LNCaP clone FGC (cell line): Measurements from ENCODE around the gene MS4A10.
A peak's percentile ranks its signal among the peaks of the same experiment; 100 is the strongest.

ENCODE experiments used
- DNase-seq: peaks from one replicate; pipeline ENCODE4 v3.0.0-alpha.2; 2011; ENCODE audit warnings: low read depth
- H3K4me3 ChIP-seq: 2 replicates; pipeline ENCODE4 v1.5.1; 2011; ENCODE audit warnings: mild to moderate bottlenecking, low read depth, low read length, control low read depth
- TF ChIP-seq, protein P1 (sequence below): IDR thresholded peaks from 2 replicates; pipeline ENCODE4 v1.5.1; 2012; ENCODE audit warnings: mild to moderate bottlenecking; ENCODE audit not compliant: control insufficient read depth, insufficient read depth; ENCODE audit errors: extremely low read depth

MS4A10 gene

DNA sequence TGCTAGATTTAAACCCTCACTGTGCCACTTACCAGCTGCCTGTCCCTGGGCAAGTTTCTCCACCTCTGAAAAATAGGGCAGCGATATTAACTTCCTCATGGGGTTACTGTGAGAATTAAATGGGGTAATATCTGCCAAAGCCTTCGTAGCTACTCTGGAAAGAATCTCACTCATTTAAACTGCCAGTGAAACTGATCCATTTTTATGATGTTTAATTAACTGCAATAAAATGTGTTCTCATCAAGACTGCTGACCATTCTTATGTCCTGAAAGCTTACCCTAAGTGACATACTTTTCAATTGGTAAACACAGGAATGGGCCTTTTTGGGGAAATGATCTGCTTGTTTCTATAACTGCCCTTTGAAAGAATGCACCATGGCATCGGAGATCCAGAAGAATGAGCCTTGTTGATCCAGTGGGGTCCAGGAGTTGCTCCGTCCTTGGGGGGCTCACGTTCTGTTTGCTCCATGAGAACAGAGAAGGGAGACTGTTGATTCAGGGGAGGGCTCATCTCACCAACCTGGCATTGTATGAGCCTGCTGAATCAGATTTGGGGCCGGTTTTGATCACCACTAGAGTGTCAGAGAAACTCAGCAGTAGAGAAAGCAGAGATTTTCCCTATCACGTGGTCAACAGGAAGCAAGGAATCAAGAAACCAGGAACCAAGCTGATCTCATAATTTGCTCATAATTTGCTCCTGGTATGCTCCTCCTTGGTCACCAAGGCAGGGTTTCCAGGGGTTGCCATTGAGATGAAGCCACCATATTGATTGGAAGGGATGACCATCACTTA is 49.8 kb downstream of the MS4A10 start:
- TF ChIP-seq, protein P1, sequence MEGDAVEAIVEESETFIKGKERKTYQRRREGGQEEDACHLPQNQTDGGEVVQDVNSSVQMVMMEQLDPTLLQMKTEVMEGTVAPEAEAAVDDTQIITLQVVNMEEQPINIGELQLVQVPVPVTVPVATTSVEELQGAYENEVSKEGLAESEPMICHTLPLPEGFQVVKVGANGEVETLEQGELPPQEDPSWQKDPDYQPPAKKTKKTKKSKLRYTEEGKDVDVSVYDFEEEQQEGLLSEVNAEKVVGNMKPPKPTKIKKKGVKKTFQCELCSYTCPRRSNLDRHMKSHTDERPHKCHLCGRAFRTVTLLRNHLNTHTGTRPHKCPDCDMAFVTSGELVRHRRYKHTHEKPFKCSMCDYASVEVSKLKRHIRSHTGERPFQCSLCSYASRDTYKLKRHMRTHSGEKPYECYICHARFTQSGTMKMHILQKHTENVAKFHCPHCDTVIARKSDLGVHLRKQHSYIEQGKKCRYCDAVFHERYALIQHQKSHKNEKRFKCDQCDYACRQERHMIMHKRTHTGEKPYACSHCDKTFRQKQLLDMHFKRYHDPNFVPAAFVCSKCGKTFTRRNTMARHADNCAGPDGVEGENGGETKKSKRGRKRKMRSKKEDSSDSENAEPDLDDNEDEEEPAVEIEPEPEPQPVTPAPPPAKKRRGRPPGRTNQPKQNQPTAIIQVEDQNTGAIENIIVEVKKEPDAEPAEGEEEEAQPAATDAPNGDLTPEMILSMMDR = no peak
- no peak overlapping the region for H3K4me3 ChIP-seq
- DNase-seq = peak; percentile 92

DNA sequence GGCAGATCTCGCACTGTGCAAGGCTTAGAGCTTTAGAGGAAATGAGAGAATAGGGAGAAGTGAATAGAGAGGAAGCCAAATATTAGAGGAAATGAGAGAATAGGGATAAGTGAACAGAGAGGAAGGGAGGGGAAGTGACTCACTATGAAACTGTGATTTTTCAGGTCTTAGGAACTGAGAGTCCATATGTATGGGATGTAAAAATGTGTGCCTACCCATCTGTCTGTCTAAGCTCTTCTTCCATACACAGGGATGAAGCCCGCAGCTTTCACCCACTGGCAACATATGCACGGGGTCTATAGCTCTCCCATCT is 50.4 kb downstream of the MS4A10 start:
- TF ChIP-seq, protein P1 = no peak
- no peak for DNase-seq
- no peak overlapping the region for H3K4me3 ChIP-seq

GRCh38 chr11:60836866-60837515 is 51.9 kb downstream of the MS4A10 start:
- no peak overlapping the region for H3K4me3 ChIP-seq
- no peak for DNase-seq
- TF ChIP-seq, protein P1 = no peak

- no peak for DNase-seq
- TF ChIP-seq, protein P1 = no peak
- H3K4me3 ChIP-seq = no peak overlapping the region
These were observed 53.0 kb downstream of the MS4A10 start for GRCh38 chr11:60838132-60838531.

DNA sequence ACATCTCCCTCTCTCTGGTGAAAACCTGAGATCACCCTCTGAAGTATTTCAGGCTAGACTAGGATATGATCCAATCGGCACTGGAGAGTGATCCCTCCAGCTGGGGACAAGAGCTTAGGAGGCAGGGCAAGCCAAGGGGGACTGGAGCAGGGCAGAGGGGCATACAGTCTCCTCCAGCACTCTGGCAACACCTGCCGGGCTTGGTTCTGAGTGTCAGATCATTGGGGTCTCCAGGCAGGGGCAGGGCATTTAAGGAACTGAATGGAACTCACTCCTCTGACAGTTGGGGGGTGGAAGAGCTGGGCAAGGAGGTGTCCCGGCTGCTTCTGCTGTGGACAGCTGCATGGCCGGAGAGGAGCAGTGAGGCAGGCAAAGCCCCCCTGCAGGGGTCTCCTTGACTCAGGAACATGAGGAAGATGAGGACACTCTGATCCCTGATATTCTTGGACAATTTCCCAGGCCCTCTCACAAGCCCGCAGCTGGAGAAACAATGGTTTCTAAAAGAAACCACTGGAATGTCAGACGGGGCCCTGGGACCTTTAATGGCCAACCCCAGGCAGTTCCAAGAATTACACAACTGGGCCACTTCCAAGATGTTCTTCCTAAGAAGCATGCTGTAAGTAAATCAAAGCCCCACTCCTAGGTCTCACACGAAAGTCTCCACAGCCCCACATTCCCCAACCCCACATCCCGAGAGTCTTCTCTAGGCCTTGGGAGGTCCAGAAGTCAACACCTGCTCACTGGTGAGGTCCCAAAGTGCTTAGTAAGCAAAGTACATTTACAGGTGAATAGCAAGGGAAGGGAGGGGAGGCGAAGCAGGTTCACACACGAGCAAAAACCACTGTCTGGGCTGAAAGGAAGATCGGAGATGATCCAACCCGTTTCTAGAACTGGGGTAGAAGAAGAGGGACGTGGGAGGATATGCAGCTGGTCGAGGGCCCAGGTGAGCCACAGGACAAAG is 55.6 kb downstream of the MS4A10 start:
- H3K4me3 ChIP-seq = no peak overlapping the region
- TF ChIP-seq, protein P1 = no peak
- DNase-seq = no peak

DNA sequence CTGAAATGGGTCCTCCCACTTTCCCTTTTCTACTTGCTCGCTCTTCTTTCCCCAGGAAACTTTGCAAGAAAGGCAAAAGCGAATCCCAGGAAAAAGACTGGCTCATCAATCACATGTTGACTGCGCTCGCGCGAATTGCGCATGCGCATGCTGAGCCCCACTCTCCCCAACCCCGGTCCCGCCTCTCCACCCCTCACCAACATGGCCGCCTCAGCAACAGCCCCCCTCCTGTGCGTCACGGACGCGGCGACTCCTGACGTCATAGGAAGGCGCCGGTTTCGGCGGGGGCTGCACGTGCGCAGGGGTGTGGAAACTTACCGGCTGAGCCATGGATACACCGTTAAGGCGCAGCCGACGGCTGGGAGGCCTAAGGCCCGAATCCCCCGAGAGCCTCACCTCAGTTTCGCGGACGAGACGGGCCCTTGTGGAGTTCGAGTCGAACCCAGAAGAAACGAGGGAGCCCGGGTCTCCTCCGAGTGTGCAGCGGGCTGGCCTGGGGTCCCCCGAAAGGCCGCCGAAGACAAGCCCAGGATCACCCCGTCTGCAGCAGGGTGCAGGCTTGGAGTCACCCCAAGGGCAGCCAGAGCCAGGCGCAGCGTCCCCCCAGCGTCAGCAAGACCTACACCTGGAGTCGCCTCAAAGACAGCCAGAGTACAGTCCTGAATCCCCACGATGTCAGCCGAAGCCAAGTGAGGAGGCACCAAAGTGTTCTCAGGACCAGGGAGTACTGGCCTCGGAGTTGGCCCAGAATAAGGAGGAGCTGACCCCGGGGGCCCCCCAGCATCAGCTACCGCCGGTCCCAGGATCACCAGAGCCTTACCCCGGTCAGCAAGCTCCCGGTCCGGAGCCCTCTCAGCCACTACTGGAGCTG is 56.9 kb downstream of the MS4A10 start, which contains the start of gene CCDC86:
Gene CCDC86 (plus strand): TSS at position 317 of the 871 bp plus-strand sequence. CDS start 12 bp downstream, at position 329.
- peak within 1 kb of the TSS; percentile 99 for H3K4me3 ChIP-seq
- TF ChIP-seq, protein P1 = no peak
- peak; percentile 85 for DNase-seq
